Mucosa of rectum (tissue), 2 donors: ENCODE results near the gene PPP1R26.
"Not testable (repeated sequence)": the region's sequence is repeated elsewhere in the genome, so short reads cannot be mapped to it uniquely, and the experiment has no call there.

Experiments
- H3K27ac ChIP-seq, 2 donors: one replicate each; pipeline ENCODE4 v1.7.0; 2013; ENCODE audit warnings: inconsistent platforms in 2 of 2, low read depth in 2 of 2, low read length in 2 of 2
- H3K27me3 ChIP-seq, 2 donors: one replicate each; pipeline ENCODE4 v1.7.0; 2013; ENCODE audit warnings: low read length in 2 of 2; ENCODE audit not compliant: control insufficient read depth in 2 of 2, insufficient read depth in 2 of 2
- H3K36me3 ChIP-seq, 2 donors: one replicate each; pipeline ENCODE4 v1.7.0; 2013; ENCODE audit warnings: low read length in 2 of 2; ENCODE audit not compliant: control insufficient read depth in 2 of 2, insufficient read depth in 2 of 2
- H3K4me1 ChIP-seq, 2 donors: one replicate each; pipeline ENCODE4 v1.7.0; 2013; ENCODE audit warnings: low read length in 2 of 2, mild to moderate bottlenecking in 1 of 2; ENCODE audit not compliant: control insufficient read depth in 2 of 2, insufficient read depth in 2 of 2
- H3K4me3 ChIP-seq, 2 donors: one replicate each; pipeline ENCODE4 v1.7.0; 2013; ENCODE audit warnings: low read length in 2 of 2
- H3K9ac ChIP-seq, 2 donors: one replicate each; pipeline ENCODE4 v1.7.0; 2013; ENCODE audit warnings: low read length in 2 of 2, low read depth in 1 of 2, mild to moderate bottlenecking in 1 of 2
- H3K9me3 ChIP-seq, 2 donors: one replicate each; pipeline ENCODE4 v1.7.0; 2013; ENCODE audit warnings: low read length in 2 of 2; ENCODE audit not compliant: control insufficient read depth in 2 of 2
- donor health status: healthy.
- donor health status: Normal muscosa, but diverticular disease.

PPP1R26 gene

DNA sequence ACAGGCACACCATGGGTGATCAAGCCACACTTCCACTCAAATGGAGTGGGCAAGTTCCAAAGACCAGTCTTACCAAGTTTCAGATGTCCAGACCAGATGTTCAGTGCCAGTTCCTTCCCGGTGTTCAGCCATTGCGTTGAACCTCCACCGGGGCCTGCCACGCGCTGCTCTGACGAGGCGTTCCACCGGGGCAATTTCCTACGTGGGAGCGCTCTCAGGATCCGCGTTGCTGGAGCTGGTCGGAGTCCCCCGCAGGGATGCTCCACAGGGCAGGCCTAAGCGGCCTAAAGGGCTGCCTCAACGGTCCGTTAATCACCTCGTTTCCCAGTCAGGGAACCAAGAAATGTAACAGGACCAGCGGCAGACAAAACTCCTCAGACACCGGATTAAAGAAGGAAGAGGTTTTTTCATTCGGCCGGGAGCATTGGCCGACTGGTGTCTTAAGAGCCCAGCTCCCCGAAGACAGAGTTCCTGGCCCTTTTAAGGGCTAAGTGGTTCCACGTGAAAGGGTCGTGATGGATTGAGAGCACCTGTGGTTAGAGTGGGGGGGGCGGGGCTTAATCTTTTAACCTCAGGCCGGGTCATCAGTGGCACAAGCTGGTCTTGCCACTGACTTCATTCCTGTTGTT lies 35.7 kb upstream of the PPP1R26 start:
- H3K36me3 ChIP-seq: no peaks in the 10 kb centered on the region
- H3K4me1 ChIP-seq: no peaks in the 10 kb centered on the region
- no peak overlapping the region for H3K27ac ChIP-seq
- H3K4me3 ChIP-seq: no peak overlapping the region
- H3K27me3 ChIP-seq: peaks cover 0 to 3% of the 10 kb centered on the region in 2 donors
- H3K9ac ChIP-seq: no peak overlapping the region
- H3K9me3 ChIP-seq: no peaks in the 10 kb centered on the region

DNA sequence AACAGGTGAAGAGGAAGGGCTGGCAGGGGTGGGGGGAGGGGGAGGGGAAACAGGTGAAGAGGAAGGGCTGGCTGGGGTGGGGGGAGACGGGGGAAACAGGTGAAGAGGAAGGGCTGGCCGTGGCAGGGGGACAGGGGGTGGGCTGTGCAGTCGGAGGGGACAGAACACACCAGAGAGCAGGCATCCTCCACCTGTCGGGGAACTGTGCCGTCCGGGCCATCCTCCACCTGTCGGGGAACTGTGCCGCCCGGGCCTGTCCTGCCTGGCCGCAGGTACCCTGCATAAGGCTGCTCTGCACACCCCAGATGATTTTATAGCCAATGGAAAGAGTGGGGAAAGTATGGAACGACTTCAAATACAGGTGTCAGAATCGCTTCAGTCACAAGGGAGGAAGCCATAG lies 32.5 kb upstream of the PPP1R26 start:
- Histone ChIP-seq H3K4me3 (no peak overlapping the region), H3K27me3 (peaks cover 0 to 3% of the 10 kb centered on the region in 2 donors), H3K4me1 (no peaks in the 10 kb centered on the region), H3K9me3 (no peaks in the 10 kb centered on the region), H3K36me3 (no peaks in the 10 kb centered on the region), H3K9ac (no peak overlapping the region), H3K27ac (no peak overlapping the region)

DNA sequence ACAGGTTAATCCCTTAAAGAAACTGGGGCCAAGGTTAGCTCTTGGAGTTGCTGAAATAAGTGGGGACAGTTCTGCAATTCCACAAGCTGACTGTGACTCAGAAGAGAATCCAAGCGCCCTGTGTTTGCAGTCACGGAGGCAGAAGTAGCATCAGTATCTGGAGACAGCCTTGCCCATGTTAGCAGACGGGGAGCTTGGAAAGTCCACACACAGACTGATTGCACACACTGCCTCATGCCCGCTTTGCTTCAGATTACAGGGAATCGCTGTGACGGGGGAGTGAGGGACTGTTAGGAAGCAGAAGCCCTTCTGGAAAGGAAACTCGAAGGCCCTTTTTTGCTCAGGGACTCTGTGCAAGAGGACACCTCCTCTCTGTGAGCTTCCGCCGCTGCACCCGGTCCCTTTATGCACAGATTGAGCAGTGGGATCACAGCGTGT lies 30.9 kb upstream of the PPP1R26 start:
- H3K27ac ChIP-seq: no peak overlapping the region
- H3K4me1 ChIP-seq: no peaks in the 10 kb centered on the region
- H3K27me3 ChIP-seq: peaks cover 0 to 3% of the 10 kb centered on the region in 2 donors
- no peaks in the 10 kb centered on the region for H3K36me3 ChIP-seq
- no peak overlapping the region for H3K9ac ChIP-seq
- no peak overlapping the region for H3K4me3 ChIP-seq
- no peaks in the 10 kb centered on the region for H3K9me3 ChIP-seq

DNA sequence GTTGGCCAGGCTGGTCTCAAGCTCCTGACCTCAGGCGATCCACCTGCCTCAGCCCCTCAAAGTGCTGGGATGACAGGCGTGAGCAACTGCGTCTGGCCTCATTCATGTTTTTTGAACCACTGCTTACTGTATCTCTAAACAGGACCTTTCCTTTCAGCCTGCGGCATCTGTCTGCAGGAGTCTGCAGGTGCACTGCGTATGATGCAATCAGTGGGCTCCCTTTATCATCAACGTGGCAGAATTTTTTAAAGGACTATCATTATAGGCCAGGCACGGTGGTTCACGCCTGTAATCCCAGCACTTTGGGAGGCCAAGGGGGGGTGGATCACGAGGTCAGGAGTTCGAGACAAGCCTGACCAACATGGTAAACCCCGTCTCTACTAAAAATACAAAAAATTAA lies 30.1 kb upstream of the PPP1R26 start:
- not testable (repeated sequence) for H3K27ac ChIP-seq, H3K9me3 ChIP-seq, H3K4me3 ChIP-seq, H3K36me3 ChIP-seq, H3K9ac ChIP-seq, H3K27me3 ChIP-seq, H3K4me1 ChIP-seq

DNA sequence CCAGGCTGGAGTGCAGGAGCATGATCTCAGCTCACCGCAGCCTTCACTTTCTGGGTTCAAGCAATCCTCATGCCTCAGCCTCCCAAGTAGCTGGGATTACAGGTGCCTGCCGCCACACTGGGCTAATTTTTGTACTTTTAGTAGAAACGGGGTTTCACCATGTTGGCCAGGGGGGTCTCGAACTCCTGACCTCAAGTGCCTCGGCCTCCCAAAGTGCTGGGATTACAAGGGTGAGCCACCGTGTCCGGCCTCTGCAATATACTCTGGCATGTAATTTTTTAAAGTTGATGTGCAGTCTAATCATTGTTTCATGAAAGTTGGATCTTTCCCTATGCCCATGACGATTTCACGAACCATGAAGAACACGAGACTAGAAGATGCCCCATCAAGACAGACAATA lies 28.6 kb upstream of the PPP1R26 start:
- Histone ChIP-seq H3K9ac (no peak overlapping the region), H3K4me1 (no peaks in the 10 kb centered on the region), H3K27me3 (peaks cover 0 to 3% of the 10 kb centered on the region in 2 donors), H3K4me3 (no peak overlapping the region), H3K27ac (no peak overlapping the region), H3K36me3 (no peaks in the 10 kb centered on the region), H3K9me3 (peaks cover 0 to 2% of the 10 kb centered on the region in 2 donors)

DNA sequence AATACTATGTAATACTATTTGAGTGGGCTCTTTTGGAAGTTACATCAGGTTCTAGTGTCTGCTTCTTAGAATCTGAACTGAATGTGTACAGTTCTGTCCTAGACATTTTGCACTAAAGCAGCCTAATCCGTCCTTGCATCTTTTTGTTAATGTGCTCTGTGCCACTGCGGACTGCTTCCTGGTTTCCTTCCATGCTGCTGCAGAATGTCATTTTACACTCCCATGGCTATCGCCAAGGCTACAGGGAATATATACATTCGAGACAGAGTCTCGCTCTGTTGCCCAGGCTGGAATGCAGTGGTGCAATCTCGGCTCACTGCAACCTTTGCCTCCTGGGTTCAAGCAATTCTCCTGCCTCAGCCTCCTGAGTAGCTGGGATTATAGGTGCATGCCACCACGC lies 27.7 kb upstream of the PPP1R26 start:
- not testable (repeated sequence) for H3K27me3 ChIP-seq, H3K27ac ChIP-seq, H3K4me3 ChIP-seq, H3K36me3 ChIP-seq, H3K4me1 ChIP-seq, H3K9me3 ChIP-seq, H3K9ac ChIP-seq

DNA sequence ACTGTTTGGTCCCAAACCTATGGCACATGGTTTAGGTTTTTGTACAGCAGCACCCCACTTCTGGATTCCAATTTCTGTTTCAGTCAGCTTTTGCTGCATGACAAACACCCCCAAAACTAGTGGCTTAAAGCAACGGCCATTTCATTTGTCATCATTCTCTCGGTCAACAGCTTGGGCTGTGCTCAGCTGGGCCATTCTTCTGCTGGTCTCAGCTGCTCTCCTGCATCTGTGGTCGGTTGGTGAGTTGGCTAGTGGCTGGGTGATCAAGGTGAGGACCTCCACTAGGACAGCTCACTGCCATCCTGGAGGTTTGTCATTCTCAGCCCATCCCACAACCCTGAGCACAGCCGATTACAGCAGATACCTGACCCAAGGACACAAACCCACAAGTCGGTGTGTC lies 24.8 kb upstream of the PPP1R26 start:
- Histone ChIP-seq H3K9ac (no peak overlapping the region), H3K27ac (no peak overlapping the region), H3K36me3 (no peaks in the 10 kb centered on the region), H3K9me3 (peaks cover 0 to 2% of the 10 kb centered on the region in 2 donors), H3K27me3 (no peaks in the 10 kb centered on the region), H3K4me1 (no peaks in the 10 kb centered on the region), H3K4me3 (no peak overlapping the region)

DNA sequence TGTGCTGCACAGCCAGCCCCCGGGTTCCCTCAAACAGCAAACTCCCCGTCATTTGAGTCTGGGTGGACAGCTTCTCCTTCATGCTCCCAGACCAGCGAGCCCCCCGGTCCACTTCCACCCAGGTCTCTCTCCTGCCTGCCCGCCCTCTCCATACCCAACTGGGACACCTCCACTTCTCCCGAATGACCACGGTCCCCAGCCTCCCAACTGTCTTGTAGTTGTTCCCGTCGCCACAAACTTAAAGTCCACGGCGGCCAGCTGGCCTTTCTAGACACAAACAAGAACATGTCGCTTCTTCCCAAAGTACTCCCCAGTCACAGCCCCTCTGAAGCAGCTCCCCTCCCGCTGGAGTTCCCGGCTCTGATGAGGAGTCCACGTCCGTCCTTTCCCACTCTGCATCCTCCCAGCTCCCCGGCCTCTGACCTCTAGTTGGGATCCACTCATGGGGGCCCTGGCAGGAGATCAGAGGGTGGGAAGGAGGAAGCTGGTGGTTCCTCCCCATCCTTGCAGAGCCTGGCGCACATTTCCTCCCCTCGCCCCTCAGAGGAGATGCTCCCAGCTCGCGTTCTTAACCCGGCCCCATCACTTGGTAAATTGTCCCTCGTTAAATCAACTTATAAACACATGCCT lies 24.1 kb upstream of the PPP1R26 start:
- Histone ChIP-seq H3K27ac (no peak overlapping the region), H3K27me3 (peaks cover 0 to under 1% of the 10 kb centered on the region in 2 donors), H3K36me3 (no peaks in the 10 kb centered on the region), H3K9ac (no peak overlapping the region), H3K4me3 (no peak overlapping the region), H3K4me1 (no peaks in the 10 kb centered on the region), H3K9me3 (peaks cover 0 to 2% of the 10 kb centered on the region in 2 donors)

DNA sequence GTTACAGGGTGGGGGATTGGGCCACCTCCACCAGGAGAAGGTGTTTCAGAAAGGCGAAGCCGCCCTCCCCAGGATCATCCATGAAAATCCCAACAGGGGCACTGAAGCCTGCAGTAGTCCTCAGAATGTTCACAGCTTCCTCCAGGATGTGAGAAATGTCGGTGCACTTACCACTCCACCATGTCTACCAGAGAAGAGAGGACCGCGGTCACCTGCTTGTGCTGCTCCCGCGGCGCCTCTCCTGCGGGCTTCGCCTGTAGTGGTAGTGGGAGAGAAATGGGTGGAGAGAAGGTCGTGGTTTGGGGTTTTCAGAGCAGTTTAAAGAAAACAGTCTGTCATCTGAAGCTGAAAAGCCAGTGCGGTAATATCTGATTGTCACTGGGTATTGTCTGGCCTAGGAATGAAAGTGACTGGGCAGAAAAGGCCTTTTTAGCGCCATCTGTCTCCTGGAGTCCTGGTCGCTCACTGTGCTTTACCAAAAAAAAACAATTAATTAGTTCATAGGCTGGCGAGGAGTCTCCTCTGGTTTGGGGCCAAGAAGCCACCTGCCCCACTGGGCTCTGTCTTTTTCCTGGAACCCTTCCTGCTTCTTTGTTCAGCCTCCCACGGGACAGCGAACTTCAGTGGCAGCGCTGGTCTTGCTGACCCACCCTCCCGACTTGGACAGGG lies 23.0 kb upstream of the PPP1R26 start:
- Histone ChIP-seq H3K36me3 (no peaks in the 10 kb centered on the region), H3K4me1 (no peaks in the 10 kb centered on the region), H3K27ac (no peak overlapping the region), H3K9me3 (peaks cover 0 to 2% of the 10 kb centered on the region in 2 donors), H3K4me3 (no peak overlapping the region), H3K9ac (no peak overlapping the region), H3K27me3 (peaks cover 0 to 2% of the 10 kb centered on the region in 2 donors)

DNA sequence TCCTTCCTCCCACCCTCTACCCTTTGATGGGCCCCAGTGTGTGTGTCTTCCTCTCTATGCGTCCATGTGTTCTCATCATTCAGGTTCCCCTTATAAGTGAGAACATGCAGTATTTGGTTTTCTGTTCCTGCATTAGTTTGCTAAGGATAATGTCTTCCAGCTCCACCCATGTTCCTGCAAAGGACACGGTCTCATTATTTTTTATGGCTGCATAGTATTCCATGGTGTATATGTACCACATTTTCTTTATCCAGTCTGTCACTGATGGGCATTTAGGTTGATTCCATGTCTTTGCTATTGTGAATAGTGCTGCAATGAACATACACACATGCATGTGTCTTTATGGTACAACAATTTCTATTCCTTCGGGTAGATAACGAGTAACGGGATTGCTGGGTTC lies 21.1 kb upstream of the PPP1R26 start:
- not testable (repeated sequence) for H3K9ac ChIP-seq, H3K4me1 ChIP-seq, H3K9me3 ChIP-seq, H3K36me3 ChIP-seq, H3K27me3 ChIP-seq, H3K4me3 ChIP-seq, H3K27ac ChIP-seq
